Cardiac muscle cell (in vitro differentiated cells and primary cell): Measurements from ENCODE around the gene OR13J1. TPM values are rescaled to one million over a fixed set of nuclear protein-coding genes. Genes with fewer than 3 reads are reported as not detected.

Experiments
- DNase-seq, 2 donors: peaks; one replicate each; pipeline versions ENCODE4 v3.0.0 to v3.0.0-alpha.2; 2010 to 2017; ENCODE audit warnings: low read depth in 1 of 2, low spot score in 1 of 2
- H3K27ac ChIP-seq: fragments of 200-600 bp; sonication (generic); 2 replicates; pipeline ENCODE4 v1.5.1; 2016
- H3K27me3 ChIP-seq: fragments of 200-600 bp; sonication (generic); 2 replicates; pipeline ENCODE4 v1.6.0; 2016; ENCODE audit warnings: control low read depth
- H3K36me3 ChIP-seq: fragments of 200-600 bp; sonication (generic); 2 replicates; pipeline ENCODE4 v1.5.1; 2016; ENCODE audit warnings: control low read depth
- H3K4me1 ChIP-seq: fragments of 200-600 bp; sonication (generic); 2 replicates; pipeline ENCODE4 v1.8.1; 2017; ENCODE audit warnings: low read depth, mild to moderate bottlenecking, mixed run types
- H3K4me3 ChIP-seq: fragments of 200-600 bp; sonication (generic); 2 replicates; pipeline ENCODE4 v1.5.1; 2016; ENCODE audit warnings: mild to moderate bottlenecking
- H3K9me3 ChIP-seq: fragments of 200-600 bp; sonication (generic); 2 replicates; pipeline ENCODE4 v1.5.1; 2017; ENCODE audit warnings: low read depth, mild to moderate bottlenecking, control low read depth
- polyA plus RNA-seq: library from polyadenylated mRNA; unstranded; fragments of >200 nt; fragmentation: Nextera tagmentation; extraction: Ambion mirVana; gene quantifications from 2 replicates; pipeline ENCODE4 v1.2.1, GENCODE V29; 2016
- total RNA-seq: library from RNA; depleted of rRNA; stranded (reverse); fragments of >200 nt; gene quantifications from 2 replicates; pipeline ENCODE4 v1.2.3, GENCODE V29; 2016
- TF ChIP-seq, protein P1 (sequence below): IDR thresholded peaks from 2 replicates; pipeline ENCODE4 v1.5.1; 2012; ENCODE audit warnings: low read depth, mild to moderate bottlenecking, low read length

Gene OR13J1
- total and polyA plus RNA-seq, 2 experiments from 2014 or later: not detected

DNA sequence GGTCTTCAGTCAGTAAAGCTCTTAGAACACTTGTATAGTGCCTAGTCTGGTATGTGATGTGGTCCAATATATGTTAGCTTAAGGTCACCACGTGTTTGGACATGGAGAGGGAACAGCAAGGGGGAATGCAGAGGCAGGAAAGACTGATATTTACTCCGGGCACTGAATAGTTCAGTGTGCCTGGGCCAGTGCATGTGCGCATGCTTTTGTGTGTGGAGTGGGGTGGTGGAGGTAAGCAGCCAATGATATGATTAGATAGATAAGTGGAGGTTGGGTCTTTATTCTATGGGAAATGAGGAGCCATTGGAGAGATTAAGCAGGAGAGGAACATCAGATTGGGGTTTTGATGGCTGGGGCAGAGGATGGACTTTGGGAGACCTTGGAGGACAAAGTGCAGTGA, 14.0 kb downstream of the OR13J1 start:
- no peaks in the 10 kb centered on the region for H3K27me3 ChIP-seq
- no peak overlapping the region for H3K4me3 ChIP-seq
- no peaks in the 10 kb centered on the region for H3K9me3 ChIP-seq
- no peaks in the 10 kb centered on the region for H3K4me1 ChIP-seq
- TF ChIP-seq, protein P1, sequence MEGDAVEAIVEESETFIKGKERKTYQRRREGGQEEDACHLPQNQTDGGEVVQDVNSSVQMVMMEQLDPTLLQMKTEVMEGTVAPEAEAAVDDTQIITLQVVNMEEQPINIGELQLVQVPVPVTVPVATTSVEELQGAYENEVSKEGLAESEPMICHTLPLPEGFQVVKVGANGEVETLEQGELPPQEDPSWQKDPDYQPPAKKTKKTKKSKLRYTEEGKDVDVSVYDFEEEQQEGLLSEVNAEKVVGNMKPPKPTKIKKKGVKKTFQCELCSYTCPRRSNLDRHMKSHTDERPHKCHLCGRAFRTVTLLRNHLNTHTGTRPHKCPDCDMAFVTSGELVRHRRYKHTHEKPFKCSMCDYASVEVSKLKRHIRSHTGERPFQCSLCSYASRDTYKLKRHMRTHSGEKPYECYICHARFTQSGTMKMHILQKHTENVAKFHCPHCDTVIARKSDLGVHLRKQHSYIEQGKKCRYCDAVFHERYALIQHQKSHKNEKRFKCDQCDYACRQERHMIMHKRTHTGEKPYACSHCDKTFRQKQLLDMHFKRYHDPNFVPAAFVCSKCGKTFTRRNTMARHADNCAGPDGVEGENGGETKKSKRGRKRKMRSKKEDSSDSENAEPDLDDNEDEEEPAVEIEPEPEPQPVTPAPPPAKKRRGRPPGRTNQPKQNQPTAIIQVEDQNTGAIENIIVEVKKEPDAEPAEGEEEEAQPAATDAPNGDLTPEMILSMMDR: no peak
- no peaks in the 10 kb centered on the region for H3K36me3 ChIP-seq
- no peak for DNase-seq
- no peak overlapping the region for H3K27ac ChIP-seq

- TF ChIP-seq, protein P1: no peak
- Histone ChIP-seq H3K4me3 (no peak overlapping the region), H3K36me3 (no peaks in the 10 kb centered on the region), H3K27me3 (no peaks in the 10 kb centered on the region), H3K9me3 (no peaks in the 10 kb centered on the region), H3K4me1 (no peaks in the 10 kb centered on the region), H3K27ac (no peak overlapping the region)
- no peak for DNase-seq
These were observed 16.0 kb downstream of the OR13J1 start for GRCh38 chr9:35854091-35854762.

GRCh38 chr9:35852876-35853865, 17.0 kb downstream of the OR13J1 start:
- DNase-seq: no peak

DNA sequence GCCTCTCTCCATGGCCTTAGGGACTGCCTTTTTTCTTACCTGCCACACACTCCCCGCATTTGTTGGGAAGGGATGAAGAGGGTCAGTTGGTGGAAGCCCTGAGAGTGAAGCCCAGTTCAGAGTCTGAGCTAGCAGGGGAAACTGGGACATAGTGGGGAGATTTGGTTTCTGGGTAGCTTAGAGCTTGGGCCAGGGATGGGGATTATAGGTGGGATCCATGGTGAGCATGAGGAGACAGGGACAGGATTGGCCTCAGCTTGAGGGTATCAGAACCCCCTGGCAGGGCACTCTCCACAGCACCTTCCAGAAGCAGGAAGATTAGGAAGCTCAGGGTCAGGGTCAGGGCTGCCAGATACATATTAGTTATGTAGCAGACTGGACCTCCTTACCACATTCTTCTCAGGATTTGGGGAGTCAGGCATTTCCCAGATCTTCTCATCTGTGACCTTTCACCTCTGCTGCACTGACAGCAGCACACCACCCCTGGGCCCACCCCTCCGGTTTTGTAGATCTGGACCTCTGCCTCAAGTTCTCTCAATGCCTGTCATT, 17.9 kb downstream of the OR13J1 start:
- Histone ChIP-seq H3K27me3 (no peaks in the 10 kb centered on the region), H3K27ac (no peak overlapping the region), H3K4me3 (no peak overlapping the region), H3K4me1 (peaks cover 8% of the 10 kb centered on the region), H3K9me3 (no peaks in the 10 kb centered on the region), H3K36me3 (peaks cover 1% of the 10 kb centered on the region)
- DNase-seq: no peak
- TF ChIP-seq, protein P1: no peak

More at GRCh38 chr9:35852876-35853865, 17.0 kb downstream of the OR13J1 start:
- Histone ChIP-seq H3K27me3 (no peaks in the 10 kb centered on the region), H3K4me3 (no peak overlapping the region), H3K4me1 (peaks cover 3% of the 10 kb centered on the region), H3K27ac (no peak overlapping the region), H3K9me3 (no peaks in the 10 kb centered on the region), H3K36me3 (no peaks in the 10 kb centered on the region)
- TF ChIP-seq, protein P1: no peak

DNA sequence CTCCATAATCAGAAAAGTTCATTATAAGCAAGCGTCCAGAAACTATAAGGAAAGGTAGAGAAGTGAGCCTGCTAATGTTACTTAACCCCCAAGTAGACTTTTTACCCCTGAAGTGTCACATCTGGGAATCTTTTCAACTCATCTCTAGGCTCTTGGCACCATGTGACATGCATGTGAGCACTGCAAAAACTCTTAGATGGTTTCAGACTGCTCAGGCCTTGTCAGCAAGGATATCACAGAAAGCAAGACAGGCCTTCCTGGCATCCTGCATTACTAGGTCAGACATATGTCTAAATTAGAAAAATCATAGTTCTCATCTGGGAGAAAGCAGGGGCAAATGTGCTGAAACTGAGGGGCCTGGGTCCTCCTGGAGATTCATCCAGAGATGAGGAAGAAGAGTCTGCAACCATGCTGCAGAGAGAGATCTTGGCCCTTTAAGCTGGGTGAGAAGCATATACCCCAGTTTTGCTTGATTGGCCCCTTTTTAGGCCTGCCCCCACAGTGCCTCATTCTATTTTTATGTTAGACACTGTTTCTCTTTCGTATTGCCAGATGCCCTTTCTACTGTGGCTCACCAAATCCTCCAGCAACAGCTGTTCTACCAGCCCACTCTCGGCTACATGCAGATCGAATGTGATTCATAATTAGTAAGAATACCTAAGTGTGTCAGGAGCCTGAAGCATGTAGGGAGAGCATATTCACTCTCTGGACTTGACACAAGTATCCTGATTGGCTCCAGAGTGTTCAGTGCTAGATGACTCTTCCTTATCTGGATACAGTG, 22.2 kb downstream of the OR13J1 start:
- H3K9me3 ChIP-seq: no peaks in the 10 kb centered on the region
- H3K4me3 ChIP-seq: no peak overlapping the region
- TF ChIP-seq, protein P1: no peak
- H3K36me3 ChIP-seq: peaks cover 5% of the 10 kb centered on the region
- H3K27ac ChIP-seq: no peak overlapping the region
- peak; percentile 32 to 51 for DNase-seq
- H3K4me1 ChIP-seq: peaks cover 8% of the 10 kb centered on the region
- H3K27me3 ChIP-seq: peaks cover 19% of the 10 kb centered on the region
